ENCODE measurements around the gene MKNK1.
"Not testable (repeated sequence)": the region's sequence is repeated elsewhere in the genome, so short reads cannot be mapped to it uniquely, and the experiment has no call there.

MKNK1 gene

DNA sequence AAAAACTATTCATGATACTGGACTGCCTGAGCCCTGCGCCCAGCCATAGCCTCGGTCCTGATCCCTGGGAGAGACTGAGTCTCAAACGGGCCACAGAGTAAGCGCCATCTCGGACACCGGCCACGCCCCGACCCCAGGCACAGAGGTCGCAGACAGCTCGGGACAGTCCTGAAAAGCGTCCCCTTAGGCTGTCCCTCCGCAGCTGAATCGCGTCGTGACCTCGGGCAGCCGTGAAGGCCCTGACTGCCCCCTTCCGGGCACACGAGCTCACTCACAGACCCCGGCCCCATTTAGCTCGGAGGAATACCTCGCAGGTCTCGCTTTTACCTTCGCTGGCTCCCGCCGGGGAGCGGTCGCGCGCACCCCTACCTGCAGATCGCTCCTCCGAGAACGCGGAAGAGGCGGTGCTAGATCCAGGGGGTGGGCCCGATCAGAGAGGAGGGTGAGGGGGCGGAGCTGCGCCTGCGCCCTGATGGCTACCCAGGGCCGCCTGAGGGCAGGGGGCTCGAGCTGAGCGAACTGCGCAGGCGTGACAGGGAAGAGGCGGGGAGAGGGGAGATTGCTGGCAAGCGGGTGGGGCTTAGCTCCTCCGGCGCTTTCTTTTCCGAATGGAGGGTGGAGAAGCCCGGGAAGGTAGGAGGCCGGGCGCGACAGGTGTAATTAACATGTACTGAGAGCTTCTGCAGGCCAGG, at the start of gene MKNK1:
MKNK1 (minus strand) TSS at position 411 of the 692 bp plus-strand sequence. CDS start 20,941 bp downstream, outside the sequence.
- DNase-seq, result peak; percentile 98

GRCh38 chr1:46653405-46653958, 49.4 kb upstream of the MKNK1 start:
- DNase-seq, result no peak

DNA sequence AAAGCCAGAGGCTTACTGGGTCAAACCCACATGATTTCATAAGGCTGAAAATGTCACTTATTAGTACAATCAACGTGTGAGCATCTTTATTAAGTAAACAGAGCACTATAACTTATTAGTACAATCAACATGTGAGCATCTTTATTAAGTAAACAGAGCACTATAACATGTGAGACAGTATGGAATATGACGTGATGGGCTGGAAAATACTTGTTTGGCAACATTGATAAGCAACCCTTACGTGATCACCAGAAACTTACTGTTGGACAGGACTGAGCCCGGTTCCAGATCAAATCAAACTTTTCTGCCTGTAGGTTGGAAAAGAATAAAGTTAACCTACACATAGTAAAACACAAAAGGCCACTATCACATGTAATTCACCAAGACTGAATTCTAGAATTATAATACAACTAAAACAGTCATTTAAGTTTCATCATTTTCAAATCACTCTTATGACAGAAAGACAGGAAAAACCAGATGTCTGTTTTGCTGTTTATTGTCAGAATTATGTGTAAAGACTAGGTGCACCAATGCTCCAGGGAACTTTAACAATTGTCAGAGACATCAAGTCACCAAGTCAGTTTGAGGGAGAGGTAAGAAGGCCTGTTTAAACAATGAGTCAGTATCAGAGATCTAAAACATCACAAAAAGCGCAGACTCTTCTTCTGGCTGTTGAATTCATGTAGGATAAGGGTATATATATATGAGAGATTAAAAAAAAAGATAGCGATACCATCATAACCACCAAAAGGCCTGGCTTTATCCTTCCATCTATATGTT, 48.4 kb upstream of the MKNK1 start:
- DNase-seq, result no peak

GRCh38 chr1:46651152-46651551, 47.1 kb upstream of the MKNK1 start:
- DNase-seq, result not testable (repeated sequence)

DNA sequence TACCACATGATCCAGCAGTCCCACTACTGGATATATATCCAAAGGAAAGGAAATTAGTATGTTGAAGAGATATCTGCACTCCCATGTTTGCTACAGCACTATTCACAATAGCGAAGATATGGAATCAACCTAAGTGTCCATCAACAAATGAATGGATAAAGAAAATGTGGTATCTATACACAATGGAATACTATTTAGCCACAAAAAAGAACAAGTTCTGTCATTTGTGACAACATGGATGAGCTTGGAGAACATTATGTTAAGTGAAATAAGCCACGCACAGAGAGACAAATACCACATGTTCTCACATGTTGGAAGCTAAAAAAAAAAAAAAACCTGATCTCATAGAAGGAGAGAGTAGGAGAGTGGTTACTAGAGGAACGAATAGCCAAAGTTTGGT, 46.4 kb upstream of the MKNK1 start:
- DNase-seq, result no peak

- DNase-seq, result no peak
Measured at GRCh38 chr1:46649764-46650163, 45.7 kb upstream of the MKNK1 start.

- no peak for DNase-seq
Measured at GRCh38 chr1:46647611-46648010, 43.5 kb upstream of the MKNK1 start.

GRCh38 chr1:46646844-46647243, 42.8 kb upstream of the MKNK1 start:
- no peak for DNase-seq

DNA sequence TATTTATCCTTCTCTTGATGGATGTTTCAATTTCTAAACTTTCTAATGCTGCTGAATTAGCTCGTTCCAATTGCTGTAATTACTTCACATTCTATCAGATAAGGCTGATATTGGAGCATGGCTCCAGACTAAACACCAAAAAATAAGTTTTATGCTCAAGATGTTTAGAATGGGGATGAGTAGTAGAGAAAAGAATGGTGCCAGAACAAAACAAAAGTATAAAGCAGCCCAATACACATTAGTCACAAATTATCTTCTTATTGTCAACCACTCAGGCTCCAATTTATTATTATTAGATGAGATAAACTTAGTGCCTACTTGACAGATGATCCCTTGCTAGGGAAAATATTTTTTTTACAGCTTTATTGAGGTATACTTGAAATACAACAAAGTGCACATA, 42.3 kb upstream of the MKNK1 start:
- no peak for DNase-seq

DNA sequence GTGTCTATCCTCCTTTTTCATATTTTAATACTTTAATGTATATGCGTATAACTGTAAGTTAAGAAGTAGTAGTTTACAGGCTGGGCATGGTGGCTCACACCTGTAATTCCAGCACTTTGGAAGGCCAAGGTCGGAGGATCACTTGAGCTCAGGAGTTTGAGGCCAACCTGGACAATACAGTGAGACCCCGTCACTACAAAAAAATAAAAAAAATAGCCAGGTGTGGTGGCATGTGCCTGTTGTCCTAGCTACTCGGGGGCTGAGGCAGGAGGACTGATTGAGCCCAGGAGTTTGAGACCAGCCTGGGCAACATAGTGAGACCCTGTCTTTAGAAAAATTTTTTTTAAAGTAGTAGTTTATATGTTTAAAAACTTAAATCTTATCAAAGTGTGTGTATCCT, 41.7 kb upstream of the MKNK1 start:
- no peak for DNase-seq

DNA sequence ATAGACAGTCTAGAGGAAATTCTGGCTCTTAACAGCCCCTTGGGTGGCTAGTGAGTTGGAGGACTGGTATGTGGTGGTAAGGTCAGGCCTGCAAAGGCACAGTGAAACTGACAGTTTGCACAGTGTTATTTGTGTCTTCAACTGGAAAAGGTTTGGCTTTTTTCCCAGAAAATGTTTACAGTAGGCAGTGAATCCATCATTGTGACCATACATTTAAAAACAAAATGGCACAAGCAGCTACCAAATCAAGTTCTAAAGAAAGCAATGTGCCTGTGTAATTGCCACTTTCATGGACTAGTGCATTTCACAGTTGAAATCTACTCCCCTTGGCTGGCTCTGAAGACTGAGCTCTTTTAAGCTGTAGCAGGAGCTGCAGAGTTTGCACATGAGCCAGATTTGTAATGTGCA, 39.3 kb upstream of the MKNK1 start:
- no peak for DNase-seq

- DNase-seq, result no peak
Measured at GRCh38 chr1:46642115-46642680, 38.1 kb upstream of the MKNK1 start.

- no peak for DNase-seq
Measured at GRCh38 chr1:46639547-46639946, 35.5 kb upstream of the MKNK1 start.

GRCh38 chr1:46638921-46639320, 34.9 kb upstream of the MKNK1 start:
- no peak for DNase-seq

DNA sequence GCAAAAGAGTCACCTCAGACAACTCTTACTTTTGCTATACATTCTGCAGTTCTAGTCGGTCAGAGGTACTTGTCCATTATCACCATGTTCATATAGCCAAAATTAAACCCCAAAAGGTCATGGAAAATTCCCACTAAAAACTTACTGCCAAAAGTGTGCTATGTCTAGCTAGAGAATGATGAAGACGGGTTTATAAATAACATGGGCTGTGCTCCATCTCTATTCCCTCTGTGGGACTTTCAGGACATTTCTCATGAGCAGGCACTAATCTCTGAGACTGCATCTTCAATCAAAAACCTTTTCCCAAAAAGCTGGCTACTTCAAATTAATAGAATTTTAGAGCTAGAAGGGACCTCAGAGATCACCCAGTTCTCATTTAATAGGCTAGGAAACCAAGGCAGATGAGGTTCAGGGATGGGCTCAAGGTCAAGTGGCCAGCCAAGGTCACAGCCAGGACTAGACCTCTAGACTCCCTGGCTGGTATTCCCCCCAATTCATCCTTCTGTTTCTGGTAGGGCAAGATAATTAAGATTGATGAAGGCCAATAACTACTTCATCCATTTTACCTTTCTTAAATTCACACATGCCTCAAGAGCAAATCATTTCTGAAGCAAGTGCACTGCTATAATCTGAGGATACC, 33.5 kb upstream of the MKNK1 start:
- DNase-seq, result no peak

DNA sequence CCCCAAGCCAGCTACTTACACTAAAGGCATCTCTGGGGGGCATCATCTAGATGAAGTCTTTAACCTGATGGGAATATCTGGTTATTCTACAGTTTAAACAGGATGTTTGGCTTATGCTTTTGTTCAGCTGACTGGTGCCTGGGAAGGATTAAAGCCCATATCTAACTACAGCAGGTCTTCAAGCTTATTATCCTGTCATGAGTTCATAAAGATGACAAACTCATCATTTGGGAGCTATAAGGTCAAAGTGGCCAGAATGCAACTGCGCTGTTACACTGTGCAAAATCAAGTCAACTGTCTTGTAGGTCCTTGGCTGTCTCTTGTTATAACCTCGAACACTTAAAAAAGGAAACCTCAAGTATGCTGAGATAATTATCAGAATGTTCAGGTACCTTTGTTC, 31.1 kb upstream of the MKNK1 start:
- DNase-seq, result no peak

- DNase-seq, result no peak
Measured at GRCh38 chr1:46630719-46631118, 26.7 kb upstream of the MKNK1 start.

DNA sequence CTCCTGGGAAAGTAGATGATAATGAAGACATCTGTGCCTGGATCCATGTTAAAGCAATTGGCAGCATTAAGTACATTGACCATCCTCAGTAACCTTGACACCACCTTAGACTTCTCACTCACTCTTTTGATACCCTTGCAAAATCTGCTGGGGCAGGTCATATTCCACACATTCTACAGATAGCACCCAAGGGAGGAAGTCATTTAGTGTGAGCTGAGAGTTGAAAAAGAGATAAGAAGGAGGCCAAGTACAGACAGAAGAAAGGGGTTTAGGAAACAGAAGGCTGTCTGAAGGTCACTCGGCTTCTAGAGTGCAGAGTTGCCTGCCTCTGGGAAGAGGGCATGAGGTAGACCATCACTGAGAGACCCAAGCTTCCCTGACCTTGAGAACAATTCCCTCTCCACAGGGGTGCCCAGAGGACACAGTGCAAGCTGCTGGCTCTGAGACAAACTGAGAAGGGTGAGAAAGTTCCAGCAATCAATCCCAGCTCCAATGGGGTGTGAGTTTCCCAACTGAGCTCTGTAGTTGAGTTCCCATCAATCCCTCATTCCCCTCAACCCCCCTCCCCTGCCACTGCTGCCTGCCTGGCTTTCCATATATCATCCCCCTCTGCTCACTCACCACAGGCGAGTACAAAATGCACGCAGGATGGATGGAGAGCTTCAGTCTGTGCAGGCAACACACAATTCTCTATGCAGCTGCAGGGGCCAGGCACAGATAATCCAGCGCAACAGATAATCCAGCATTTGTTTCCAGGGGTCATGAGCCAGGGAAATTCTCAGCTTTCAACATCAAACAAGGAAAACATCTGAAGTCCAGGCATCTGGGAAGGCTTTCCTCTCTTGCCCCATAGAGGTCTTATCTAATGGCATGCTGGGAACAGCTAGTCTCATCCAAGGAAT, 19.9 kb upstream of the MKNK1 start:
- no peak for DNase-seq

GRCh38 chr1:46622344-46622743, 18.3 kb upstream of the MKNK1 start:
- no peak for DNase-seq

DNA sequence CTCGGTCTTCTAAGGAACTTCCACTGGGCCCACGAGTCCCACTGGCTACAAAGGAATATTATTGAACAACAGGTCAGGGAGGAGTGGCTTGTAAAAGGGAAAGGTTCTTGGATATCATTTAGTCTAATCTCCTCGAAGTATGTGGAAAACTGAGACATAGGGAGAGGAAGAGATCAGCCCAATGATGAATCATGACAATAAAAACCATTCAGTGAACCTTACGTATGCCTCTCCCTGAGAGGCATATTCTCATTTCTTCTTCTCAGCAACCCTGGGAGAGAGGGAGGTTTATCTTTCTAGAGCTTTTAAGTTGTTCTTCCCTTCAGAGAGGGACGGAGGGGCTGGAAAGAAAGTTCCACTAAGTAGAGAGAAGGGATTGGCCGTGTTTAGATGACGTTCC, 17.9 kb upstream of the MKNK1 start:
- no peak for DNase-seq

- DNase-seq, result no peak
Measured at GRCh38 chr1:46619656-46620258, 15.7 kb upstream of the MKNK1 start.

All from activated CD4-positive, alpha-beta T cell treated with anti-CD3 and anti-CD28 coated beads for 4 hours (primary cell).